Activated effector memory CD4-positive, alpha-beta T cell treated with anti-CD3 and anti-CD28 coated beads, Interleukin-2, amount 50 U/mL, for 16 hours (primary cell): ENCODE measurements around the gene CHST11.
"Not testable (repeated sequence)": the region's sequence is repeated elsewhere in the genome, so short reads cannot be mapped to it uniquely, and the experiment has no call there.

ENCODE experiments used
- DNase-seq: peaks from one replicate; pipeline ENCODE4 v3.0.0-alpha.2; 2020

The CHST11 gene

GRCh38 chr12:104507672-104508071, 50.9 kb downstream of the CHST11 start:
- DNase-seq, result no peak

- DNase-seq, result no peak
Measured at GRCh38 chr12:104508752-104509446, 52.2 kb downstream of the CHST11 start.

DNA sequence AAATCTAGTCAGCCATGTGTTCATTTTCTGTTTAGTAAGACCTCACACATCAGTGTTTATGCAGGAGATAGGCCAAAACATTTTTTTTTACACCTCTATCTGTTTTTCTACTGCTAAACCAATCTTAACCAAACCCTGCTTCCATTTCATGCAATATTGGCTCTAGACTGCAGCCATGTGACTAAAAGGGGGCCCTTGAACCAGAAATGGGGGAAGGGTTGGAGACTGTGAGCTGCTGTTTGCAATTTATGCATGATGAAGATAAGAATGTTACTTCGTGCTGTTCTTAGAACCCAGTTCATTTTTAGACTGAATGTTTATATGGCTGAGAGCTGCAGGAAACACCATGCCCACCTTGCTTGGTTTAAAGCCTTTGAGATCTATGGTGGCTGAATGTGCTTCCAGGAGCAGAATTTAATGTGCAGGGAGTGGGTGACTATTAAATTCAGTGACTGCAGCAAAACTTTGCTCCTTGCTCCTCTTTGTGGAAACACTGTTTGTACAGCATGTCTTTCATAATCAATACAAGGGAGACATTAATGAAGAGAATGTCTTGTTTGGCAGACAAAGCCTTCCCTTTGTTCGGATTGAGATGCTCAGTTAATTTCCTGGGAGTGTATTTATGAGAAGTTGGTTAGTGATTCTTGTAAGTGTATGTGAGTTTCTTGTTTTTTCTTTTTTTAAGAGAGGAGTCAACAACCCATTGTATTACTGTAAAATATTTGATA, 53.6 kb downstream of the CHST11 start:
- no peak for DNase-seq

GRCh38 chr12:104510873-104511440, 54.2 kb downstream of the CHST11 start:
- no peak for DNase-seq

- no peak for DNase-seq
Measured at GRCh38 chr12:104513681-104514080, 56.9 kb downstream of the CHST11 start.

DNA sequence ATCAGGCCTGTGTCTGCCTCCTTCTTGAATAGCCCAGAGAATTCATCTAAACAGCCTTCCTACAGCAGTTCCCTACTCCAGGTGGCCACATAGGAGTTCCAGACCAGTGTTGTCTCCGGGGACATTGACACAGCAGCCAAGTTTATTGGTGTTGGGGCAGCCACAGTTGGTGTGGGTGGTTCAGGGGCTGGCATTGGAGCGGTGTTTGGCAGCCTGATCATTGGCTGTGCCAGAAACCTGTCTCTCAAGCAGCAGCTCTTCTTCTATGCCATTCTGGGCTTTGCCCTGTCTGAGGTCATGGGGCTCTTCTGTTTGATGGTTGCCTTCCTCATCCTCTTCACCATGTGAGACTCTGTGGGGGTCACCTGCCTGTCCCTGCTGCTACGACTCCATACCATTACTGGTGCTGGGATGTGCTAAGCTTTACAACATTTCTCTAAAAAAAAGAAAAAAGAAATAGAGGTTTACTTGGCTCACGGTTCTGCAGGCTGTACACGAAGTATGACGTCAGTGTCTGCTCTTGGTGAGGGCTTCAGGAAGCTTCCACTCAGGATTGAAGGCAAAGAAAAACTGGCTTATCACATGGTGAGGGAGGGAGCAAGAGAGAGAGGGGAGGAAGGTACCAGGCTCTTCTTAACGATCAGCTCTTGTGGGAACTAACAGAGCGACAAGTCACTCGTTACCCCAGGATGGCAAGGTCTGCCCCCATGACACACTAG, 57.5 kb downstream of the CHST11 start:
- no peak for DNase-seq

GRCh38 chr12:104515899-104516298, 59.2 kb downstream of the CHST11 start:
- no peak for DNase-seq

DNA sequence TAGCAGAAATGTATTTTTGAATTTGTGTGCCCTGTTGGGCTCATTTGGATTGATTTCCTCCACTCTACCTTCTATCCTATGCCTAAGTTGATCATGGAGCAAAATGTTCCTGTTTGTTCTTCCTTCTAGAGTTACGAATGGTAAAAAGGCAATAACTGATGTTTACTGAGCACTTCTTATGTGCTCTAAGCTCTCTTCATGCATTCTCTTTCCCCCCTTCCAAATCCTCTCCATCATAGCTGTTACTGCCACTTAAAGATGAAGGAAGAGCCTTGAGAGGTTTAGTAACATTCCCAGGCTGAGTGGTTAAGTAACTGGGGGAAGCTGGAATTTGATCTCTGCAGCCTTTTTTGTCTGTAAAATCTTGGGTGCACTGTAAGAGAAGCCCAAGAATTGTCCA, 60.1 kb downstream of the CHST11 start:
- no peak for DNase-seq

GRCh38 chr12:104517880-104518279, 61.1 kb downstream of the CHST11 start:
- no peak for DNase-seq

GRCh38 chr12:104519190-104520019, 62.7 kb downstream of the CHST11 start:
- DNase-seq, result peak; percentile 71

GRCh38 chr12:104520242-104520900, 63.6 kb downstream of the CHST11 start:
- no peak for DNase-seq

- DNase-seq, result no peak
Measured at GRCh38 chr12:104521731-104522130, 65.0 kb downstream of the CHST11 start.

- DNase-seq, result no peak
Measured at GRCh38 chr12:104522985-104523722, 66.4 kb downstream of the CHST11 start.

DNA sequence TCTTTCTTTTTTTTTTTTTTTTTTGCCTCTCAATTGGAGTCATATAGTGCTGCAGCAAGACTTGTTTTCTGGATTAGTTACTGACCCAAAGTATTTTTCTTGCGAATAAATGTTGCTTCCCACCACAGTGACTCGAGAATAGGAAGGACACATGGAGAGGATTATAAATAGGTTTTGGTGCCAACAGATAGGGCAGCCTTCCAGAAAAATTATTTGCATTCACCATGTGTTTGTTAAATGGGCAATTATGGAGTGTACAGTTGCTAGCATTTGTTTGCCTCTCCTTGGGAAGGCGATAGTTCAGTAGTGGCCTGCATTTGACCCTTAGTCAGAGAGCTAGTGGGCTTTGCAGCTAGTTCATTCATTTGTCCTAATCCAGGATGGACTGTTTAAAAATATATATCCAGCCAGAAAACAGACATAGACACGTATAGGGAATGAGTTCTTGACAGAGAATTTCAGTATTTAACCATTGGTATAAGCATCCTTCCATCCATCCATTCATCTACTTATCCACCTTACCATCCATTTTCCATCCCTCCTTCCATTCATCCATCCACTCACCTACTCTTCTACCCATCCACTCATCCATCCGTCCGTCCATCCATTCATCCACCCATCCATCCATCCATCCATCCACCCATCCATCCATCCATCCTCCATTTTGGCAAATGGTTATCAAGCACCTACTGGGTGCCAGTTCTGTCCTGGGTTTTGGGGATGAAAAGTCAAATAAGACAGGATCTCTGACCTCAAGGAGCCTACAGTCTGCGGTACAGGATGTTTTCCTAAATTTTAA, 67.5 kb downstream of the CHST11 start:
- no peak for DNase-seq

- DNase-seq, result no peak
Measured at GRCh38 chr12:104526320-104526719, 69.6 kb downstream of the CHST11 start.

DNA sequence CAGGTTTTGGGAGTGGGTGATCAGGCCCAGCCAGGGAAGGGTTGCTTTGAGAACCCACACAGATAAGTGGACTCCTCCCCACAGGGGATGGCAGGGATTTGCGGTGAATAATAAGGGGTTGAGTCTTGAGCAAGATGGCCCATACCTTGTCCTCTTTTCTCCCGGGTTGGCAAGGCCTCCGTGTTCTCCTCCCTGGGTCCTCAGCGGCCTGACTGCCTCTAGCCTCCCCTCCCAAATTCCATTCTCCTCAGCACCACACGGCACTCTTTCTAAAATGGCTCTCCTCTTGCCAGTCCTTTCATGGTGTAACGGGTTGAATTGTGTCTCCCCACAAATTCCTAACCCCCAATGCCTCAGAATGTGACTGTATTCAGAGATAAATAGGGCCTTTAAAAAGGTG, 70.0 kb downstream of the CHST11 start:
- no peak for DNase-seq

- not testable (repeated sequence) for DNase-seq
Measured at GRCh38 chr12:104527653-104528052, 70.9 kb downstream of the CHST11 start.

DNA sequence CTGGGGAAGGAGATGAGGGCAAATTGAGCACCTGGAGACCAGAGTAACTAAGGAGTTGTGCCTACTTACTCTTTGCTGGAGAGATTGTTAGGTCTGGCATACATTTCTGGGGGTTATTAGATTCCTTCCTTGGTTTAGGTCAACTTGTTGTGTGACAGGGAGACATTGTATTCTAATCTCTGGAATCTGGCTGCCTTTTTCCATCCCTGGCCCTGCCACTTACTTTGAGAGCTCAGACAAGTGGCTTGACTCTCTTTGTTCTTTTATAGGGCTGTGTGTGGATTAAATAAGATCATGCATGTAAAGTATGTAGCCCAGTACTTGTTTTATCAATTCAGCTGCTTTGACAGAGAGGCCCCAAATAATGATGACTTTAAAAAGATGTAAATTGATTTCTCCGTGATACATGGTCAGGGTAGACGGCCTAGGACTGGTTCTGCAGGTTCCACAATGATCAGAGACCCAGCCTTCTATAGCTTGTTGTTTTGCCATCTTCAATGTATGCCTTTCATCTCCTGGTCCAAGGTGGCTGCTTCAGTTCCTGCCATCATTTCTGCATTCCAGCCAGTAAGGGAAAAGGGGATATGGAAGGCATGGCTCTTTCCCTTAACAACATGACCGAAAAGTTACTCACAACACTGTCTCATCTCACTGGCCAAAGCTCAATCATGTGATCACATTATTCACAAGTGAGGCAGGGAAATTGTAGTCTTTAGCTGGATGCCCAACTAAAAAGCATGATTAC, 72.6 kb downstream of the CHST11 start:
- no peak for DNase-seq

GRCh38 chr12:104532636-104533035, 75.9 kb downstream of the CHST11 start:
- no peak for DNase-seq

GRCh38 chr12:104533134-104533533, 76.4 kb downstream of the CHST11 start:
- DNase-seq, result no peak
